Measurements from ENCODE around the gene SLC37A1. TPM values are rescaled to one million over a fixed set of nuclear protein-coding genes. Genes with fewer than 3 reads are reported as not detected.

SLC37A1 gene
- total RNA-seq, 1 experiment from 2014 or later = 38.3 TPM

- TF ChIP-seq EZH2phosphoT487 (IDR thresholded peaks at IDR 0.05; ENCODE audit: borderline replicate concordance, low read length) (no peak), EZH2 (IDR thresholded peaks at IDR 0.05; ENCODE audit: low read length, unreplicated experiment) (no peak), CTCF (conservative IDR thresholded peaks at IDR 0.05; ENCODE audit: low read depth, low read length) (no peak)
- H4K20me1 ChIP-seq (ENCODE audit: low read length) = no peaks in the 10 kb centered on the region
- no peaks in the 10 kb centered on the region for H3K4me1 ChIP-seq (ENCODE audit: insufficient read depth, low read length)
- H3K4me3 ChIP-seq (ENCODE audit: low read length) = no peak overlapping the region
- H3K36me3 ChIP-seq (ENCODE audit: low read depth, low read length) = no peaks in the 10 kb centered on the region
- H2AFZ ChIP-seq (ENCODE audit: low read length) = no peak overlapping the region
- H3K9me3 ChIP-seq (ENCODE audit: low read length) = no peaks in the 10 kb centered on the region
- POLR2A ChIA-PET (ENCODE audit: unreplicated experiment) = no interaction called here
- H3K27me3 ChIP-seq (ENCODE audit: low read length) = peaks cover 34% of the 10 kb centered on the region; the same call in 1 of the 2 replicates
- H3K9me2 ChIP-seq (replicated peaks; ENCODE audit: low read length) = no peaks in the 10 kb centered on the region
- no peaks in the 10 kb centered on the region for H3F3A ChIP-seq (ENCODE audit: low read length, unreplicated experiment)
- intact Hi-C loops (cut with micrococcal nuclease) = no loop called here
- ATAC-seq = no peak
- no TSS peak for BruUV-seq (replicated peaks)
- no peak overlapping the region for H3K27ac ChIP-seq (ENCODE audit: low read length)
- no peak overlapping the region for H3K4me2 ChIP-seq (ENCODE audit: low read length)
- no peaks in the 10 kb centered on the region for H3K79me2 ChIP-seq (ENCODE audit: low read length)
- no peak for DNase-seq
- no peak overlapping the region for H3K9ac ChIP-seq (ENCODE audit: low read length)
- CTCF ChIA-PET = no interaction called here
Observed at GRCh38 chr21:42629933-42630589, 116.4 kb downstream of the SLC37A1 start.

GRCh38 chr21:42630626-42631025 is 117.0 kb downstream of the SLC37A1 start:
- Histone ChIP-seq H2AFZ (ENCODE audit: low read length) (no peak overlapping the region), H3K4me1 (ENCODE audit: insufficient read depth, low read length) (no peaks in the 10 kb centered on the region), H3K27me3 (ENCODE audit: low read length) (peaks cover 28% of the 10 kb centered on the region; the same call in 1 of the 2 replicates), H4K20me1 (ENCODE audit: low read length) (no peaks in the 10 kb centered on the region), H3F3A (ENCODE audit: low read length, unreplicated experiment) (no peaks in the 10 kb centered on the region), H3K9ac (ENCODE audit: low read length) (no peak overlapping the region), H3K4me2 (ENCODE audit: low read length) (no peak overlapping the region), H3K9me3 (ENCODE audit: low read length) (no peaks in the 10 kb centered on the region), H3K9me2 (replicated peaks; ENCODE audit: low read length) (no peaks in the 10 kb centered on the region), H3K27ac (ENCODE audit: low read length) (no peak overlapping the region), H3K79me2 (ENCODE audit: low read length) (no peaks in the 10 kb centered on the region), H3K36me3 (ENCODE audit: low read depth, low read length) (no peaks in the 10 kb centered on the region), H3K4me3 (ENCODE audit: low read length) (no peak overlapping the region)
- DNase-seq (no peak), ATAC-seq (no peak)
- intact Hi-C loops (cut with micrococcal nuclease) = no loop called here
- ChIA-PET POLR2A (ENCODE audit: unreplicated experiment) (no interaction called here), CTCF (no interaction called here)
- no peak for TF ChIP-seq EZH2phosphoT487 (IDR thresholded peaks at IDR 0.05; ENCODE audit: borderline replicate concordance, low read length)
- TF ChIP-seq CTCF (conservative IDR thresholded peaks at IDR 0.05; ENCODE audit: low read depth, low read length) = no peak
- no peak for TF ChIP-seq EZH2 (IDR thresholded peaks at IDR 0.05; ENCODE audit: low read length, unreplicated experiment)
- no TSS peak for BruUV-seq (replicated peaks)

Other genes with a start within 250 kb of the SLC37A1 start
- 2.8 and 9.1 TPM in 2 replicates for gene TFF3, start 198.4 kb upstream of the SLC37A1 start, total RNA-seq (2014; rRNA removed)
- gene TFF2, start 162.9 kb upstream of the SLC37A1 start, total RNA-seq (2014; rRNA removed) = 21.1 and 22.9 TPM in 2 replicates
- gene TFF1, start 147.3 kb upstream of the SLC37A1 start, total RNA-seq (2014; rRNA removed) = 99.2 and 111 TPM in 2 replicates
- gene TMPRSS3, start 117.8 kb upstream of the SLC37A1 start, total RNA-seq (2014; rRNA removed) = not detected in 2 replicates
- gene UBASH3A, start 110.0 kb upstream of the SLC37A1 start, total RNA-seq (2014; rRNA removed) = 1.0 TPM in 1 of 2 replicates, not detected in the other
- gene RSPH1, start 17.6 kb upstream of the SLC37A1 start, total RNA-seq (2014; rRNA removed) = 0.51 and 0.98 TPM in 2 replicates
- 0.33 and 1.3 TPM in 2 replicates for gene PDE9A, start 139.8 kb downstream of the SLC37A1 start, total RNA-seq (2014; rRNA removed)